Measurements from ENCODE around the gene DPYSL3.

- TF ChIP-seq CTCF (IDR thresholded peaks at IDR 0.05; ENCODE audit: low read depth, low read length, poor library complexity, severe bottlenecking) = peak; percentile 48
- no peak for TF ChIP-seq EZH2phosphoT487 (IDR thresholded peaks at IDR 0.05; ENCODE audit: borderline replicate concordance, low read length)
Observed at GRCh38 chr5:147464211-147464610, 45.7 kb downstream of the DPYSL3 start.

All from DOHH2 (cell line).